Epithelial cell of prostate (primary cell): ENCODE data around the gene PRRC1.

Experiments
- DNase-seq: peaks from one replicate; pipeline ENCODE4 v3.0.0-alpha.2; 2011; ENCODE audit warnings: low read depth, low spot score
- H3K27ac ChIP-seq: fragments of 450-650 bp; 2 replicates; pipeline ENCODE4 v1.5.1; 2017; ENCODE audit warnings: mild to moderate bottlenecking

Gene PRRC1

GRCh38 chr5:127574852-127575679 lies 57.6 kb downstream of the PRRC1 start:
- no peak overlapping the region for H3K27ac ChIP-seq
- DNase-seq, result no peak

DNA sequence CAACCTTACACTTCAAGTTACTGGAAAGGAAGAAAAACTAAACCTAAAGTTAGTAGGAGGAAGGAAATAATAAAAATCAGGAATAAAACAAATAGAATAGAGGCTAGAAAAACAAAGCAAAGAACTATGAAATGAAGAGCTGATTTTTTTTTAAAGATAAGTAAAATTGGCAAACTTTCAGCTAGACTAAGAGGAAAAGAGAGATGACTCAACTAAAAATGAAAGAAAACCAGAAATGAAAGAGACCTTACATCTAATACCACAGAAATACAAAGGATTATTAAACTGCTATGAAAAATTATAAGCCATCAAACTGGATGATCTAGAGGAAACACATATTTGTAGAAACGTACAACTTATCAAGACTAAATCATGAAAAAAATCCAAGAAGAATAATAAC lies 60.0 kb downstream of the PRRC1 start:
- H3K27ac ChIP-seq, result no peak overlapping the region
- no peak for DNase-seq

- H3K27ac ChIP-seq, result no peak overlapping the region
- DNase-seq, result no peak
Observed at GRCh38 chr5:127580731-127581130, 63.3 kb downstream of the PRRC1 start.

DNA sequence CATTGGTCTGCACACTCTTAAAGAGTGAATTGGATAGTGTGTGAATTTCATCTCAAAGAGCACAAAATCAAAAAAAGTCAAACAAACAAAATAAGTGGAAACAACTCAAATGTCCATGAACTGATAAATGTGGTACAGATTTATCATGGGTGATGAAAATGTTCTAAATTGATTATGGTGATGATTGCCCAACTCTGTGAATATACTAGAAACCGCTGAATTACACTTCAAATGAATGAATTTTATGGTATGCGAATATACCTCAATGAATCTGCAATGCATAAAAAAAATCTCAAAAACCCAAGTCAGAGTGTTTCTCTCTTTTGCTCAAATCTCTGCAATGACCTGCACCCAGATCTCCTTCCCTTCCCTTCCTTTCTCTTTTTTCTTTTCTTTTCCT lies 64.0 kb downstream of the PRRC1 start:
- DNase-seq, result no peak
- H3K27ac ChIP-seq, result no peak overlapping the region

DNA sequence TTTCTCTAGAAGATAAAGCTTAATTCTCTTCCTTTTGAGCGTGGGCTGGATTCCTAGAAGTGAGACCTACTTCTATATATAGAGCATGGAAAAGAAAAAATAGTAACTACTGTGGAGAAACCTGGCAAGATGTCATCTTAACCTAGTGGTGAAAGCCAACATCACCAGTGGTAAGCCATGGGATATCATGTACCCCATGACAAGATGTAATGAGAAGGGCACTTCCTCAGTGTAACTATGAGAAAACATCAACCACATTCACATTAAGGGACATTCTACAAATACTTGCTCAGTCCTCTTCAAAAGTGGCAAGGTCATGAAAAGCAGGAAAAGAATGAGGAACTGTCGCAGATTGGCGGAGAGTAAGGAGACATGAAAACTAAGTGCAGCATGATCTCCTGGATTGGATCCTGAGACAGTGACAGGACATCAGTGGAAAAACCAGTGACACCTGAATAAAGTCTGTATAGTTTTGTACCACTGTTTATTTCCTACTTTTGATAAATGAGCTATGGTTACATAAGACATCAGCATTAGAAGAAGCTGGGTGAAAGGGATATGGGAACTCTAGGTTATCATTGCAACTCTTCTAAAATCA lies 65.4 kb downstream of the PRRC1 start:
- no peak for DNase-seq

DNA sequence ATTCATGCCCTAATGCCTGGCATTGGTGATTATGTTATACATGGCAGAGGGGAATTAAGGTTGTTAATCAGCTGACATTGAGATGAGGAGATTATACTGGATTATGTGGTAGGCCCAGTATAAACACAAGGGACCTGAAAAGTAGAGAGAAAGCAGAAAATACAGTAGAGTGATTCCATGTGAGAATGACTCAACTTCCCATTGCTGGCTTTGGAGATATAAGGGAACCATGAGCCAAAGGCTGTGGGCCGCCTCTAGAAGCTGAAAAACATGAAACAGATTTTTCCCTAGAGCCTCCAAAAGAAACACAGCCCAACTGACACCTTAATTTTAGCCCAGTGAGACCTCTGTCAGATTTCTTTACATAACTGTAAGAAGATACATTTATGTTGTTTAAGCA lies 66.4 kb downstream of the PRRC1 start:
- no peak for DNase-seq

More for the DNA sequence above, 65.4 kb downstream of the PRRC1 start:
- H3K27ac ChIP-seq, result no peak overlapping the region

DNA sequence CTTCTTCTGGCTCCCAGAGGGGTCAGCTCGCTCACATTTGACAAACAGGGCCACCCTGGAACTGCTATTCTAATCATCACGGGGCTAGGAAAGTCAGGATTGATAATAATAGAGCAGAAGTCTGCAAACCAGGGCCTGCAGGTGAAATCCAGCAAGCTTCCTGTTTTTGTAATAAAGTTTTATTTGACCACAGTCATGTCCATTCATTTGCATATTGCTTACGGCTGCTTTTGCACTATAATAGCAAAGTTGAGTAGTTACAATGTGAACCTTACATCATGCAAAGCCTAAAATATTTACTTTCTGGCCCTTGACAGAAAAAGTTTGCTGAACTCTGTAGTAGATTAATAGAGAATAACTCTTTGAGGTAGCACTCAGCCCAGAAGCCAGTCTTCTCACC lies 68.2 kb downstream of the PRRC1 start:
- DNase-seq, result no peak

More for the DNA sequence above, 66.4 kb downstream of the PRRC1 start:
- H3K27ac ChIP-seq, result no peak overlapping the region

GRCh38 chr5:127586066-127586770 lies 68.8 kb downstream of the PRRC1 start:
- H3K27ac ChIP-seq, result no peak overlapping the region
- no peak for DNase-seq

More for the DNA sequence above, 68.2 kb downstream of the PRRC1 start:
- no peak overlapping the region for H3K27ac ChIP-seq

GRCh38 chr5:127586811-127587210 lies 69.4 kb downstream of the PRRC1 start:
- DNase-seq, result no peak

DNA sequence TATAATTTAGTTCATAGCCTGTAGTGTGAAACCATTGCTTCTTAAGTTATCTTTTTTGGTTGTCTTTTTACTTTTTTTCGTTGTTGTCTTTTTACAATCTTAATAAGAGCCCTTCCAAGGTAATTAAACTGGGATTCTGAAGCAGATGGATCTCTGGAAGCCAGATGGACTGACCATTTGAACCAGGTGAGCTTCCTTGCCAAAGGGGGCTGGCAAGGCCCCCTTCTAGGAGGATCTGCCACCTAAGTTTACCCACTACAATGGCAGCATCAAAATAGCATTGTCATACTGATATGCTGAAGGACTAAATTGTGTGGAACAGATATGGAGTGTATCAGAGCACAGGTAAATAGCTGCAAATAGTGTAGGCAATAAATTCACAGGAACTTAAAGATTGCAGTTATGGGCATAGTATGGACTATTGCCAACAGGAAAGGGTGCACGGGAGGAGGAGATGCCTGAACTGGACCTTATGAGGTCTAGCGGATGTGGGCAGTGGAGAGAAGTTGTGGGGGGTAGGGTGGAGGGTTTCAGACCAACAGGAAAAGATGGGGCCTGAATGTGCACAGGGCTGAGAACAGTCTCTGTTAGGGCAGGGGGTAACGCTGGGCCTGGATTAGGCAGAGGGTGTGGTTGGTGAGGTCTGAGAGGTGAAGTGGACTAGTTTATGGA lies 69.9 kb downstream of the PRRC1 start:
- no peak for DNase-seq
- no peak overlapping the region for H3K27ac ChIP-seq

More at GRCh38 chr5:127586811-127587210, 69.4 kb downstream of the PRRC1 start:
- no peak overlapping the region for H3K27ac ChIP-seq

GRCh38 chr5:127588368-127588767 lies 70.9 kb downstream of the PRRC1 start:
- no peak for DNase-seq
- H3K27ac ChIP-seq, result no peak overlapping the region

DNA sequence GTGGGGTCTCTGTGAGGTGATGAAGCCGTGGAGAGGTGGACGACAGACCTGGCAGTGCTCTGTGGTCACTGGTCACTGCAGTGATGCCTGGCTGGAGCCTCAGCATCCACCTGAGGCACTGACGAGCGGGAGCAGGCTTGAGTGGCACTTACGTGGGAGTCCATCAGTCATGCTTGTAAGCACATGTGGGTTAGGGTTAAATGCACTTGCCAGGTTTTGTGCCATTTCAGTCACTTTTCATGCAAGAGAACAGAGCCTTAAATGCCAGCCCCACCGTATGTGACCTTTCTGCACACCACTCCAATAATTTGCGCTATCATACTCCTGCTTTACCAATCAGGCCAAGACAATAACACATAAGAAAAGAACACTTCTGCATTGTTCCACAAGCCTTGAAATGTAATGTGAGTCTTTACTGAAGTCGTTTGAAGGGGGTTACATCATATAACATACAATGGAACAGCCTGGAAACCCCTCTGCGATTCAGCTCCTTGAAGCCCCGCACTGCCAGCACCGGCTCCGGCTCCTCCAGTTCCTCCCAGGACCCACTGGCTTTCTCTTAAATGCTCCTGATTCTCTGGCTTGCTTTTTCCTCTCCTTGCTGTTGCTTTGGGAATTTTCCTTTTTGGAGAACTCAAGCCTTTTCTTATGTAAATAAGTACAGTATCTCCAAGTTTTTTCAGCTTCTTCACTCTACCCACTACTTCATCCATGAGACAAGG lies 72.0 kb downstream of the PRRC1 start:
- no peak overlapping the region for H3K27ac ChIP-seq
- no peak for DNase-seq

- H3K27ac ChIP-seq, result no peak overlapping the region
- DNase-seq, result no peak
Observed at GRCh38 chr5:127590156-127590722, 72.8 kb downstream of the PRRC1 start.

DNA sequence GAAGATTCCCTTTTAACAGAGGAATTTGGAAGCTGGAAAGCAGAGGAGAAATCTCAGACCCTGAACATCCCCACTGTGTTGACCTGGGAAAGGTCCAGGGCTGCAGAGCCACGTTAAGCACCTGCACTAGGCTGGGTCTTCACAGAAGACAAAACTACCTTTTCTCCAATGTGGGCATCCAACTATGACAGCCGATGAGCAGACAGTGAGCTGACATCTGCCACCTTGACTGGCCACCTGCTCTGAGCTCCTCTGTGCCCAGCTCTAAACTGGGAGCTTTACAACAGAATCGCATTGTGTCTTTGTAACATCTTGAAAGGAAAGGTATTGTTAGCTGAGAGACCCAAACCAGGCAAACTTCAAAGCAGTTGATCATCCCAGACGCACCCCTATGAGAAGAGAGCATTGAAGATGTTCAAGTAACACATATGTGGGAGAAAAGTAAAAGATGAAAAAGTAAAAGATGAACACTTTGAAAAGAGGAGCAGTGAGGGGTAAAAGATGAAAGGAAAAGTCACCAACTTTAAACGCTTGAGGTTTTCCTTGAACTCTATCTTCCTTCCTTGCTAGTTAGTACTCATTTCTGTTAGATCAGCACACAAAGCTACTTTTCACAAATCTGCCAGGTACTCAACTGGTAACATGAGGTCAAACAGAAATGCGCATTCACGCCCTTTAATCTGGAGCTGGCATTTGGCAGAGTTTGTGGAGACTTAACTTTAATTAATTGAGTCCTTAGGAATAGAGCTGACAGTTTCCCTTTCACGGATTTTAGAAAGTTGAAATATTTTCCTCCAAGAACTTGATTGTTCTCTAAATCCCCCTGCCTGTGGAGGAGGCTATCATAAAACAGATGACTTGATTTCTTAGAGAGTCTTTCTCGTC lies 78.3 kb downstream of the PRRC1 start:
- H3K27ac ChIP-seq, result no peak overlapping the region
- DNase-seq, result no peak

DNA sequence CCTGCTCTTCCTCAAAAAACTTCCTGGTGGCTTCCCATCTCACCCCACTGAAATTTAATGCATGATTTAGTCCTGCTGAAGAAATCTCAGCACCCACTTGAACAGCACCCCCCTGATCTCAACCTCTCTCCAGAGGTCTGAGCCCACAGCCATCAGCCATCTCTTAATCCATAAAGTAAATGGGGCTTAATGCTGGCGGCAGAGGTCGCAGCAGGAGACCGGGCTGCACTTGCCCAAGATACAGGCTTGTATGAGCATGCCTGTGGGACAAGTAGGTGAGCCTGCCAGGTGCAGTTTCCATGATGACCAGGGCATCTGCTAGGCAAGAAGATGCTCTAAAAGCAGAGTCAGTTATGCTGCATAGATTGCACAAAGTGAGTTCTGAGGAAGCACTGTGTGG lies 79.1 kb downstream of the PRRC1 start:
- no peak overlapping the region for H3K27ac ChIP-seq
- DNase-seq, result no peak

DNA sequence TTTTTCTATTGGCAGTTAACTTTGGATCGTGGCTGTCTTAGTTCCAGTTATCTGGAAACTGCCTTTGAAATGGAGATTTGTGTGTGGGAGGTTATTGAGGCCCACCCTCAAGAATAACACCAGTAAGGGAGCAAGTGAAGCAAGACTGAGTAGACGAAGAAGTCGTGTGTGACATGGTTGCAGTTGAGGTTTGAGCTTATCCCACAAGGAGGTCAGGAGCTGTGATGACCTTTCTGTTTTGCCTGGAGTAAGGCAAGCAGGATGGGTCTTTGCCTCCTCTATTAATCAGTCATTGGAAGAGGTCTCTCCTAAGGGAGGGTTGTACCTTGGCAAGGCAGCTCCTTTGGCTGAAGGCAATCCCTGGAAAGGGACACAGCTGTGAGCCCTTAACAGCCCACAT lies 81.9 kb downstream of the PRRC1 start:
- no peak for DNase-seq
- H3K27ac ChIP-seq, result no peak overlapping the region

DNA sequence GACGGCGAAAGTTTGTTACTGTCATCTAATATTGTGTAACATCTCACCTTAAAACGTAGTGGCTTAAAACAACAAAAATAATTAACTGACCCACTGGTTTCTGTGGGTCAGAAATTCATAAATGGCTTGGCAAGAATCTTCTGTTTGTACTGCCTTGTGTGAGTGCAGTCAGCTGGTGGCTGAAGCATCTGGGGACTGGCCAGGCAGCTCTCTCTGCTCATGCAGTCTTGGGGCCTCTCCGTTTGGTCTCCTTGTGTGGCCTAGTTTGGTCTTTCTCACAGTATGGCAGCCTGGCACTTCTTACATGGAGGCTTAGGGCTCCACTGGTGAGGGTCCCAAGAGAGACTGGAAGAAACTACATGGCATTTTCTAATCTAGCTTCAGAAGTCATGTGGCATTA lies 82.4 kb downstream of the PRRC1 start:
- DNase-seq, result no peak
- no peak overlapping the region for H3K27ac ChIP-seq

GRCh38 chr5:127601111-127601510 lies 83.7 kb downstream of the PRRC1 start:
- DNase-seq, result no peak
- H3K27ac ChIP-seq, result no peak overlapping the region

DNA sequence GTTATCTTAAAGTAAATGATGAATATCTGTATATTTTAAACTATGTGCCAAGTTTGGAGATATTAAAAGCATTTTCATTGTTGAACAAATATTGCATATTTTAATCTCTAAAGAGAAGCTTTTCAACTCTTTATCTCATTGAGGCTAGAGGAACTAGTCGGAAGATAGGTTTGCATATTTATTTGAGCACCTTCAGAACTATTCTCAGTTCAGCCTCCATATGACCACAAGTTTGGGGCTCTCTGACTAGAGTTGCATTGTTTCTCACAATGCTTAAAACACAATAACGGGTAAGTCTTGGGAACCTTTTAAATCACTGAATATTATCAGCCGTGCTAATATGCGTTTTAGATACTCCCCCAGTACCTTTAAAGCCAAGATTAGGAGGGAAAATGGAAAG lies 84.2 kb downstream of the PRRC1 start:
- H3K27ac ChIP-seq, result no peak overlapping the region
- DNase-seq, result no peak
